Naive B cell (primary cell): Measurements from ENCODE around the gene ZFAND3. TPM values are rescaled to one million over a fixed set of nuclear protein-coding genes. Genes with fewer than 3 reads are reported as not detected.

Experiments used
- ATAC-seq, 2 donors: fragments of 150-1000 bp; cut with Tn5 transposase; 2 replicates each; pipeline ENCODE4 v1.10.0; 2021; ENCODE audit warnings: low read depth in 2 of 2, mild to moderate bottlenecking in 2 of 2, moderate library complexity in 2 of 2
- DNase-seq: peaks from one replicate; pipeline ENCODE4 v3.0.0; 2022
- H3K27ac Mint-ChIP-seq, 6 donors: one replicate each; pipeline ENCODE4 v1.8.0; 2020 to 2022; ENCODE audit warnings: mild to moderate bottlenecking in 6 of 6, mixed read lengths in 6 of 6, moderate library complexity in 5 of 6, inconsistent platforms in 2 of 6
- H3K27me3 Mint-ChIP-seq, 3 donors: one replicate each; pipeline ENCODE4 v1.8.0; 2021 to 2022; ENCODE audit warnings: mixed read lengths in 3 of 3, mild to moderate bottlenecking in 1 of 3
- H3K36me3 Mint-ChIP-seq, 2 donors: one replicate each; pipeline ENCODE4 v1.8.0; 2020 to 2022; ENCODE audit warnings: mixed read lengths in 2 of 2, inconsistent platforms in 1 of 2, mild to moderate bottlenecking in 1 of 2
- H3K4me1 Mint-ChIP-seq, 3 donors: one replicate each; pipeline ENCODE4 v1.8.0; 2020 to 2022; ENCODE audit warnings: mixed read lengths in 3 of 3, inconsistent platforms in 1 of 3, mild to moderate bottlenecking in 1 of 3, moderate library complexity in 1 of 3
- H3K4me3 Mint-ChIP-seq, 8 donors: one replicate each; pipeline ENCODE4 v1.8.0; 2020 to 2022; ENCODE audit warnings: mild to moderate bottlenecking in 8 of 8, mixed read lengths in 8 of 8, moderate library complexity in 8 of 8, inconsistent platforms in 2 of 8
- H3K9me3 Mint-ChIP-seq, 7 donors: one replicate each; pipeline ENCODE4 v1.8.0; 2020 to 2022; ENCODE audit warnings: mixed read lengths in 7 of 7, mild to moderate bottlenecking in 5 of 7, inconsistent platforms in 2 of 7, moderate library complexity in 1 of 7
- polyA plus RNA-seq, 6 donors: library from polyadenylated mRNA; unstranded; fragments of 300-500 nt; fragmentation: Illumina TruSeq; gene quantifications; one replicate each; pipeline ENCODE4 v1.2.3, GENCODE V29; 2021; ENCODE audit warnings: low read depth in 6 of 6

Gene ZFAND3
- polyA plus RNA-seq, 6 donors from 2014 or later: 1.9 to 6.7 (median 4.4) TPM

GRCh38 chr6:37785663-37786270 lies 33.8 kb upstream of the ZFAND3 start:
- no peaks in the 10 kb centered on the region for H3K9me3 Mint-ChIP-seq
- DNase-seq (no peak), ATAC-seq (no peak)
- peak overlapping the region in 7 of 8 donors; percentile 3 to 69 (median 44) for H3K4me3 Mint-ChIP-seq
- no peaks in the 10 kb centered on the region for H3K36me3 Mint-ChIP-seq
- no peak overlapping the region for H3K27ac Mint-ChIP-seq
- H3K27me3 Mint-ChIP-seq: peaks cover 10 to 49% (median 36%) of the 10 kb centered on the region in 3 donors
- peaks cover 20 to 25% (median 21%) of the 10 kb centered on the region in 3 donors for H3K4me1 Mint-ChIP-seq

- peaks cover 27 to 34% (median 30%) of the 10 kb centered on the region in 3 donors for H3K4me1 Mint-ChIP-seq
- DNase-seq (no peak), ATAC-seq (no peak)
- H3K36me3 Mint-ChIP-seq: no peaks in the 10 kb centered on the region
- no peak overlapping the region for H3K27ac Mint-ChIP-seq
- peaks cover 6 to 40% (median 36%) of the 10 kb centered on the region in 3 donors for H3K27me3 Mint-ChIP-seq
- no peak overlapping the region for H3K4me3 Mint-ChIP-seq
- H3K9me3 Mint-ChIP-seq: no peaks in the 10 kb centered on the region
Observed at GRCh38 chr6:37787216-37787615, 32.3 kb upstream of the ZFAND3 start.

- peaks cover 6 to 38% (median 30%) of the 10 kb centered on the region in 3 donors for H3K27me3 Mint-ChIP-seq
- H3K4me1 Mint-ChIP-seq: peaks cover 21 to 28% (median 25%) of the 10 kb centered on the region in 3 donors
- no peak for ATAC-seq
- H3K9me3 Mint-ChIP-seq: no peaks in the 10 kb centered on the region
- no peaks in the 10 kb centered on the region for H3K36me3 Mint-ChIP-seq
- no peak overlapping the region for H3K4me3 Mint-ChIP-seq
- no peak overlapping the region for H3K27ac Mint-ChIP-seq
- DNase-seq: no peak
Observed at GRCh38 chr6:37788259-37788658, 31.3 kb upstream of the ZFAND3 start.

- peaks cover 9 to 10% (median 10%) of the 10 kb centered on the region in 3 donors for H3K4me1 Mint-ChIP-seq
- H3K4me3 Mint-ChIP-seq: no peak overlapping the region
- peak overlapping the region in 1 of 6 donors; percentile 86 for H3K27ac Mint-ChIP-seq
- ATAC-seq (peak; percentile 95), DNase-seq (peak; percentile 56)
- H3K9me3 Mint-ChIP-seq: no peaks in the 10 kb centered on the region
- peaks cover 0 to 10% (median 0%) of the 10 kb centered on the region in 3 donors for H3K27me3 Mint-ChIP-seq
- H3K36me3 Mint-ChIP-seq: no peaks in the 10 kb centered on the region
Observed at GRCh38 chr6:37791156-37791919, 28.2 kb upstream of the ZFAND3 start.

- no peaks in the 10 kb centered on the region for H3K36me3 Mint-ChIP-seq
- H3K9me3 Mint-ChIP-seq: no peaks in the 10 kb centered on the region
- H3K27ac Mint-ChIP-seq: no peak overlapping the region
- ATAC-seq: no peak
- no peak for DNase-seq
- H3K4me1 Mint-ChIP-seq: peaks cover 9 to 10% (median 10%) of the 10 kb centered on the region in 3 donors
- no peak overlapping the region for H3K4me3 Mint-ChIP-seq
- H3K27me3 Mint-ChIP-seq: peaks cover 0 to 8% (median 0%) of the 10 kb centered on the region in 3 donors
Observed at GRCh38 chr6:37792457-37793033, 27.0 kb upstream of the ZFAND3 start.

GRCh38 chr6:37793067-37793466 lies 26.5 kb upstream of the ZFAND3 start:
- Mint-ChIP-seq H3K4me3 (no peak overlapping the region), H3K9me3 (no peaks in the 10 kb centered on the region), H3K27ac (no peak overlapping the region), H3K27me3 (peaks cover 0 to 8% (median 0%) of the 10 kb centered on the region in 3 donors), H3K4me1 (peaks cover 10 to 12% (median 10%) of the 10 kb centered on the region in 3 donors), H3K36me3 (no peaks in the 10 kb centered on the region)
- DNase-seq: no peak
- no peak for ATAC-seq

- ATAC-seq (no peak), DNase-seq (no peak)
- Mint-ChIP-seq H3K27ac (no peak overlapping the region), H3K4me1 (peaks cover 10 to 12% (median 10%) of the 10 kb centered on the region in 3 donors), H3K4me3 (no peak overlapping the region), H3K27me3 (peaks cover 0 to 8% (median 0%) of the 10 kb centered on the region in 3 donors), H3K9me3 (no peaks in the 10 kb centered on the region), H3K36me3 (no peaks in the 10 kb centered on the region)
Observed at GRCh38 chr6:37794825-37795224, 24.7 kb upstream of the ZFAND3 start.

GRCh38 chr6:37798436-37799262 lies 20.9 kb upstream of the ZFAND3 start:
- H3K4me1 Mint-ChIP-seq: peaks cover 0 to 4% (median 0%) of the 10 kb centered on the region in 3 donors
- ATAC-seq (no peak), DNase-seq (no peak)
- no peaks in the 10 kb centered on the region for H3K27me3 Mint-ChIP-seq
- H3K9me3 Mint-ChIP-seq: no peaks in the 10 kb centered on the region
- no peak overlapping the region for H3K27ac Mint-ChIP-seq
- no peaks in the 10 kb centered on the region for H3K36me3 Mint-ChIP-seq
- H3K4me3 Mint-ChIP-seq: no peak overlapping the region

- Mint-ChIP-seq H3K36me3 (no peaks in the 10 kb centered on the region), H3K27ac (peak overlapping the region in 1 of 6 donors; percentile 15), H3K9me3 (no peaks in the 10 kb centered on the region), H3K4me1 (peaks cover 0 to 4% (median 1%) of the 10 kb centered on the region in 3 donors), H3K4me3 (no peak overlapping the region), H3K27me3 (no peaks in the 10 kb centered on the region)
- DNase-seq (no peak), ATAC-seq (no peak)
Observed at GRCh38 chr6:37799263-37799644, 20.3 kb upstream of the ZFAND3 start.

- peak overlapping the region in 2 of 6 donors; percentile 3 to 59 for H3K27ac Mint-ChIP-seq
- no peaks in the 10 kb centered on the region for H3K36me3 Mint-ChIP-seq
- peaks cover 0 to 6% (median 4%) of the 10 kb centered on the region in 3 donors for H3K4me1 Mint-ChIP-seq
- DNase-seq (no peak), ATAC-seq (no peak)
- H3K27me3 Mint-ChIP-seq: no peaks in the 10 kb centered on the region
- peak overlapping the region in 1 of 8 donors; percentile 4 for H3K4me3 Mint-ChIP-seq
- H3K9me3 Mint-ChIP-seq: no peaks in the 10 kb centered on the region
Observed at GRCh38 chr6:37800703-37801604, 18.6 kb upstream of the ZFAND3 start.

- Mint-ChIP-seq H3K9me3 (no peaks in the 10 kb centered on the region), H3K36me3 (no peaks in the 10 kb centered on the region), H3K4me1 (peaks cover 0 to 6% (median 4%) of the 10 kb centered on the region in 3 donors), H3K27ac (peak overlapping the region in 1 of 6 donors; percentile 3), H3K4me3 (no peak overlapping the region), H3K27me3 (no peaks in the 10 kb centered on the region)
- no peak for DNase-seq
- no peak for ATAC-seq
Observed at GRCh38 chr6:37801605-37801940, 18.0 kb upstream of the ZFAND3 start.

GRCh38 chr6:37802810-37803209 lies 16.7 kb upstream of the ZFAND3 start:
- DNase-seq: no peak
- ATAC-seq: no peak
- no peaks in the 10 kb centered on the region for H3K27me3 Mint-ChIP-seq
- H3K4me3 Mint-ChIP-seq: no peak overlapping the region
- no peaks in the 10 kb centered on the region for H3K9me3 Mint-ChIP-seq
- peaks cover 0 to 6% (median 3%) of the 10 kb centered on the region in 3 donors for H3K4me1 Mint-ChIP-seq
- no peaks in the 10 kb centered on the region for H3K36me3 Mint-ChIP-seq
- peak overlapping the region in 1 of 6 donors; percentile 25 for H3K27ac Mint-ChIP-seq
